ENCODE results near the gene KIN.

The KIN gene

GRCh38 chr10:7808686-7809267, 21.0 kb upstream of the KIN start:
- DNase-seq (no peak), ATAC-seq (ENCODE audit: insufficient read depth, low read depth) (0 out of 3 replicates have a peak, but pooled peaks have one; percentile 18)
- H3K4me3 ChIP-seq (ENCODE audit: low read depth in 1 of 2, low read length in 2 of 2) = no peak overlapping the region
- no peaks in the 10 kb centered on the region for H3K9me3 ChIP-seq (ENCODE audit: insufficient read depth, low read length, severe bottlenecking)
- H3K27ac ChIP-seq (ENCODE audit: low read length) = no peak overlapping the region
- no peak overlapping the region for H3K9ac ChIP-seq (ENCODE audit: low read depth, low read length)
- H3K36me3 ChIP-seq (ENCODE audit: insufficient read depth, low read length) = peaks cover 41% of the 10 kb centered on the region
- no peak overlapping the region for H2AFZ ChIP-seq (ENCODE audit: low read depth, low read length)
- no peaks in the 10 kb centered on the region for H3K79me2 ChIP-seq (ENCODE audit: insufficient read depth, low read length)
- no peaks in the 10 kb centered on the region for H3K4me1 ChIP-seq (ENCODE audit: insufficient read depth, low read length)
- H3K4me2 ChIP-seq (ENCODE audit: insufficient read depth, low read length) = no peak overlapping the region
- no peaks in the 10 kb centered on the region for H3K27me3 ChIP-seq (ENCODE audit: insufficient read depth, low read length, poor library complexity)
- H4K20me1 ChIP-seq (ENCODE audit: insufficient read depth, low read length) = peaks cover 9% of the 10 kb centered on the region
- TF ChIP-seq EZH2 (IDR thresholded peaks at IDR 0.05; ENCODE audit: borderline replicate concordance, low read depth, low read length, severe bottlenecking) (no peak), CTCF (IDR thresholded peaks at IDR 0.05; ENCODE audit: borderline replicate concordance, extremely low read depth, low read length, poor library complexity, severe bottlenecking) (no peak)

- H3K4me2 ChIP-seq (ENCODE audit: insufficient read depth, low read length) = no peak overlapping the region
- H3K4me1 ChIP-seq (ENCODE audit: insufficient read depth, low read length) = no peaks in the 10 kb centered on the region
- H3K36me3 ChIP-seq (ENCODE audit: insufficient read depth, low read length) = peaks cover 78% of the 10 kb centered on the region
- no peak overlapping the region for H3K9ac ChIP-seq (ENCODE audit: low read depth, low read length)
- H3K9me3 ChIP-seq (ENCODE audit: insufficient read depth, low read length, severe bottlenecking) = no peaks in the 10 kb centered on the region
- H3K27ac ChIP-seq (ENCODE audit: low read length) = no peak overlapping the region
- DNase-seq = no peak
- TF ChIP-seq EZH2 (IDR thresholded peaks at IDR 0.05; ENCODE audit: borderline replicate concordance, low read depth, low read length, severe bottlenecking) (no peak), CTCF (IDR thresholded peaks at IDR 0.05; ENCODE audit: borderline replicate concordance, extremely low read depth, low read length, poor library complexity, severe bottlenecking) (no peak)
- H3K79me2 ChIP-seq (ENCODE audit: insufficient read depth, low read length) = no peaks in the 10 kb centered on the region
- no peak overlapping the region for H2AFZ ChIP-seq (ENCODE audit: low read depth, low read length)
- no peak for ATAC-seq (ENCODE audit: insufficient read depth, low read depth)
- no peak overlapping the region for H3K4me3 ChIP-seq (ENCODE audit: low read depth in 1 of 2, low read length in 2 of 2)
- H4K20me1 ChIP-seq (ENCODE audit: insufficient read depth, low read length) = peaks cover 9% of the 10 kb centered on the region
- no peaks in the 10 kb centered on the region for H3K27me3 ChIP-seq (ENCODE audit: insufficient read depth, low read length, poor library complexity)
Measured at GRCh38 chr10:7804741-7805140, 16.9 kb upstream of the KIN start.

GRCh38 chr10:7804216-7804615, 16.4 kb upstream of the KIN start:
- no peaks in the 10 kb centered on the region for H3K9me3 ChIP-seq (ENCODE audit: insufficient read depth, low read length, severe bottlenecking)
- no peak for ATAC-seq (ENCODE audit: insufficient read depth, low read depth)
- DNase-seq = no peak
- no peak for TF ChIP-seq CTCF (IDR thresholded peaks at IDR 0.05; ENCODE audit: borderline replicate concordance, extremely low read depth, low read length, poor library complexity, severe bottlenecking)
- TF ChIP-seq EZH2 (IDR thresholded peaks at IDR 0.05; ENCODE audit: borderline replicate concordance, low read depth, low read length, severe bottlenecking) = no peak
- peaks cover 83% of the 10 kb centered on the region for H3K36me3 ChIP-seq (ENCODE audit: insufficient read depth, low read length)
- no peaks in the 10 kb centered on the region for H3K27me3 ChIP-seq (ENCODE audit: insufficient read depth, low read length, poor library complexity)
- no peak overlapping the region for H2AFZ ChIP-seq (ENCODE audit: low read depth, low read length)
- H3K4me2 ChIP-seq (ENCODE audit: insufficient read depth, low read length) = no peak overlapping the region
- H3K4me1 ChIP-seq (ENCODE audit: insufficient read depth, low read length) = no peaks in the 10 kb centered on the region
- no peak overlapping the region for H3K27ac ChIP-seq (ENCODE audit: low read length)
- H4K20me1 ChIP-seq (ENCODE audit: insufficient read depth, low read length) = peaks cover 9% of the 10 kb centered on the region
- no peak overlapping the region for H3K9ac ChIP-seq (ENCODE audit: low read depth, low read length)
- H3K4me3 ChIP-seq (ENCODE audit: low read depth in 1 of 2, low read length in 2 of 2) = no peak overlapping the region
- 0 out of 2 replicates have a peak, but pooled peaks cover 3% of the 10 kb centered on the region for H3K79me2 ChIP-seq (ENCODE audit: insufficient read depth, low read length)

All from DND-41 (cell line).